Coronary artery (tissue), 2 donors: Measurements from ENCODE around the gene ST6GALNAC3.

Experiments used
- DNase-seq: peaks from one replicate; pipeline ENCODE4 v3.0.0-alpha.2; 2017; ENCODE audit warnings: low spot score
- H3K27ac ChIP-seq, 2 donors: fragments of 200-600 bp; sonication (generic); one replicate each; pipeline ENCODE4 v1.5.1; 2016 to 2019
- H3K4me3 ChIP-seq: fragments of 200-600 bp; sonication (generic); 2 replicates; pipeline ENCODE4 v1.5.1; 2016; ENCODE audit warnings: mild to moderate bottlenecking, moderate library complexity
- CTCF ChIP-seq: fragments of 200-600 bp; sonication (generic); IDR thresholded peaks from one replicate; pipeline ENCODE4 v1.5.1; 2019; ENCODE audit warnings: antibody characterized with exemption

ST6GALNAC3 gene

GRCh38 chr1:76269155-76269554 is 194.6 kb downstream of the ST6GALNAC3 start:
- DNase-seq: no peak
- no peak overlapping the region for H3K27ac ChIP-seq
- no peak overlapping the region for H3K4me3 ChIP-seq
- TF ChIP-seq CTCF: no peak

- TF ChIP-seq CTCF: no peak
- Histone ChIP-seq H3K4me3 (no peak overlapping the region), H3K27ac (no peak overlapping the region)
Observed at GRCh38 chr1:76274302-76274701, 199.8 kb downstream of the ST6GALNAC3 start.

GRCh38 chr1:76274718-76275117 is 200.2 kb downstream of the ST6GALNAC3 start:
- Histone ChIP-seq H3K4me3 (no peak overlapping the region), H3K27ac (no peak overlapping the region)

More at GRCh38 chr1:76274302-76274701, 199.8 kb downstream of the ST6GALNAC3 start:
- DNase-seq: no peak

GRCh38 chr1:76278711-76279100 is 204.2 kb downstream of the ST6GALNAC3 start:
- H3K4me3 ChIP-seq: no peak overlapping the region
- H3K27ac ChIP-seq: no peak overlapping the region
- TF ChIP-seq CTCF: no peak
- DNase-seq: no peak

More at GRCh38 chr1:76274718-76275117, 200.2 kb downstream of the ST6GALNAC3 start:
- no peak for DNase-seq
- no peak for TF ChIP-seq CTCF

GRCh38 chr1:76279101-76279748 is 204.7 kb downstream of the ST6GALNAC3 start:
- no peak for DNase-seq
- no peak for TF ChIP-seq CTCF
- Histone ChIP-seq H3K4me3 (no peak overlapping the region), H3K27ac (no peak overlapping the region)

GRCh38 chr1:76281306-76281705 is 206.8 kb downstream of the ST6GALNAC3 start:
- no peak for DNase-seq
- no peak for TF ChIP-seq CTCF
- Histone ChIP-seq H3K27ac (no peak overlapping the region), H3K4me3 (no peak overlapping the region)

- Histone ChIP-seq H3K4me3 (no peak overlapping the region), H3K27ac (no peak overlapping the region)
- no peak for TF ChIP-seq CTCF
- DNase-seq: no peak
Observed at GRCh38 chr1:76284842-76285241, 210.3 kb downstream of the ST6GALNAC3 start.
